Astrocyte of the spinal cord (primary cell): ENCODE data around the gene DNAJB14.

Source experiments
- DNase-seq: peaks from one replicate; pipeline ENCODE4 v3.0.0; 2011; ENCODE audit warnings: low read depth, low spot score
- H3K4me3 ChIP-seq: 2 replicates; pipeline ENCODE4 v1.5.1; 2011; ENCODE audit warnings: low read depth, mild to moderate bottlenecking, low read length, moderate library complexity
- in situ Hi-C: cut with HindIII; loops from 2 replicates; pipeline ENCODE4 v1.10.0; 2017; ENCODE audit warnings: low sequenced_read_pairs
- TF ChIP-seq, protein P1 (sequence below): IDR thresholded peaks from 2 replicates; pipeline ENCODE4 v1.5.1; 2012; ENCODE audit warnings: low read depth, mild to moderate bottlenecking, low read length, inconsistent platforms

The DNAJB14 gene

GRCh38 chr4:99879458-99879857, 67.0 kb downstream of the DNAJB14 start:
- in situ Hi-C loops, result no loop called here
- no peak overlapping the region for H3K4me3 ChIP-seq
- TF ChIP-seq, protein P1, sequence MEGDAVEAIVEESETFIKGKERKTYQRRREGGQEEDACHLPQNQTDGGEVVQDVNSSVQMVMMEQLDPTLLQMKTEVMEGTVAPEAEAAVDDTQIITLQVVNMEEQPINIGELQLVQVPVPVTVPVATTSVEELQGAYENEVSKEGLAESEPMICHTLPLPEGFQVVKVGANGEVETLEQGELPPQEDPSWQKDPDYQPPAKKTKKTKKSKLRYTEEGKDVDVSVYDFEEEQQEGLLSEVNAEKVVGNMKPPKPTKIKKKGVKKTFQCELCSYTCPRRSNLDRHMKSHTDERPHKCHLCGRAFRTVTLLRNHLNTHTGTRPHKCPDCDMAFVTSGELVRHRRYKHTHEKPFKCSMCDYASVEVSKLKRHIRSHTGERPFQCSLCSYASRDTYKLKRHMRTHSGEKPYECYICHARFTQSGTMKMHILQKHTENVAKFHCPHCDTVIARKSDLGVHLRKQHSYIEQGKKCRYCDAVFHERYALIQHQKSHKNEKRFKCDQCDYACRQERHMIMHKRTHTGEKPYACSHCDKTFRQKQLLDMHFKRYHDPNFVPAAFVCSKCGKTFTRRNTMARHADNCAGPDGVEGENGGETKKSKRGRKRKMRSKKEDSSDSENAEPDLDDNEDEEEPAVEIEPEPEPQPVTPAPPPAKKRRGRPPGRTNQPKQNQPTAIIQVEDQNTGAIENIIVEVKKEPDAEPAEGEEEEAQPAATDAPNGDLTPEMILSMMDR, result no peak
- DNase-seq, result no peak

- no peak for DNase-seq
- in situ Hi-C loops, result no loop called here
- no peak overlapping the region for H3K4me3 ChIP-seq
- TF ChIP-seq, protein P1, result no peak
Observed at GRCh38 chr4:99878604-99879003, 67.8 kb downstream of the DNAJB14 start.

GRCh38 chr4:99876946-99877345, 69.5 kb downstream of the DNAJB14 start:
- TF ChIP-seq, protein P1, result no peak
- no peak for DNase-seq
- in situ Hi-C loops, result no loop called here
- H3K4me3 ChIP-seq, result no peak overlapping the region

- TF ChIP-seq, protein P1, result no peak
- in situ Hi-C loops, result no loop called here
- no peak for DNase-seq
- no peak overlapping the region for H3K4me3 ChIP-seq
Observed at GRCh38 chr4:99875071-99875470, 71.3 kb downstream of the DNAJB14 start.

DNA sequence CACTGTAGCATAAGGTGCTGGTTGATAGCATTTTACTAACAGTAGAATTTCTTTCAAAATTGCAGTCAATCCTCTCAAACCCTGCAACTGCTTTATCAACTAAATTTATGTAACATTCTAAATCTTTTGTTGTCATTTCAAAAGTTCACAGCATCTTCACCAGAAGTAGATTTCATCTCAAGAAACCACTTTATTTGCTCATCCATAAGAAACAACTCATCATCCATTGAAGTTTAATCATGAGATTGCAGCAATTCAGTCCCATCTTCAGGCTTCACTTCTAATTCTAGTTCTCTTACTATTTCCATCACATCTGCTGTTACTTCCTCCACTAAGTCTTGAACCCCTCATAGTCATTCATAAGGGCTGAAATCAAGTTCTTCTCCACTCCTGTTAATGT, 73.8 kb downstream of the DNAJB14 start:
- no peak for DNase-seq
- in situ Hi-C loops, result no loop called here
- H3K4me3 ChIP-seq, result no peak overlapping the region
- TF ChIP-seq, protein P1, result no peak

DNA sequence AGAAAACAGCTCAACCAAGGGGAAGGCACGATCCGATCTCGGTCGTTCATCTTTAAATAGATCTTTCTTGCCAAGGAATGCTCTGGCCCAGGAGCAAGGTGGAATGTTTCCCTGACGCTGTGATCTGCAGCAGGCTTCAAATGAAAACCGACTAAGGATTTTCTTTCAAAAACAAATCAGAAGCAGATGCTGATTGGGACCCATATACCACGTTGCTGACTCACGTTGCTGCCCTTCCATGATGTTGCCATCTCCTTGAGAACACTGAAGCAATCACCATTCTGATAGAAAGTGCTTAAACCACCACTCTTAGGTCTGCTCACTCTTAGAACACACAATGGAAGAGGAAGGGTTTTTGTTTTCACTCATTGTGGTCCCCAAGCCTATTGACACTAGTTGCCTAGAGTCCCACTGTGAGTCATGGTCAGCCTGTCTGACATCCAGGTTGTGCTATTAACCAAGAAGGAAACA, 78.3 kb downstream of the DNAJB14 start:
- peak; percentile 53 for DNase-seq
- no peak overlapping the region for H3K4me3 ChIP-seq
- in situ Hi-C loops, result no loop called here
- TF ChIP-seq, protein P1, result no peak

GRCh38 chr4:99863804-99864203, 82.6 kb downstream of the DNAJB14 start:
- TF ChIP-seq, protein P1, result no peak
- DNase-seq, result peak; percentile 18
- H3K4me3 ChIP-seq, result no peak overlapping the region
- in situ Hi-C loops, result no loop called here
